Measurements from ENCODE around the gene DMRT3.

DNA sequence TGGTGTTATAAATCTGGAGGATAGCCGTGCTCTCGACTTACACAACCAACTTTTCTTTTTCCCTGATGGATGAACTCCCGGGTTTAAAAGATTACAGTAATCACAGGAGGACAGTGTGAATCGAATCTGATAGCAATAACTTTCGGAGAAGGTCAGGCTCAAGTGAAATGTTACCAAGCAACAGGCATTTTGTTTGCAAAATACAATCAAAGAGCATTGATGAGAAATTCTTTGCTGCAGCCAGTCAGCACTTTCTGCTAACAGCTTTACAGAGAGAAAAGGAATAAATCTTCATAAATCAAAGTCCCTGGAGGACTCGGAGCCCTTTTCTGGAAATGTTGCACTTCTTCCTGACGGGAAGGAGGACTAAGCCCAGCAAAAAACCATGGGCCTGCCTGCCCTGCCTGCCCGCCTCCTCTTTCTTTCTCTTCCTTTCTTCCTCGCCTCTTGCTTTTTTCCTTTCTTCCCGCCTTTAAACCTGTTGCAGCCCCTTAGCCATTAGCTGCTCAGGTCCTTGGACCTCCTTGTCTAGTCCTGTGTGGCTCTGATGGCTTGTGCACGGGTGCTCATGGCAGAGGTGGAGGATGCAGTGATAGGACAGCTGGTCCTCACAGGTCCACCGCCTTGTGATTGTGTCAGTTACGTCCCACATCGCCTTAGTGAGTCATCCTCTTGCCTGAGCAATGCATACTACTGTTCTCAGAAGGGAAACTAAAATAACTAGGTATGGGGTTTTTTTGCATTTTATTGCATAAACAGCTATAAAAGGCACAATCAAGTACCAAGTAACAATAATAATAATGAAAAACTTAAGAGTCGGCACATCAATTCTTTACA lies 6.2 kb downstream of the DMRT3 start:
- TF ChIP-seq, protein P1, sequence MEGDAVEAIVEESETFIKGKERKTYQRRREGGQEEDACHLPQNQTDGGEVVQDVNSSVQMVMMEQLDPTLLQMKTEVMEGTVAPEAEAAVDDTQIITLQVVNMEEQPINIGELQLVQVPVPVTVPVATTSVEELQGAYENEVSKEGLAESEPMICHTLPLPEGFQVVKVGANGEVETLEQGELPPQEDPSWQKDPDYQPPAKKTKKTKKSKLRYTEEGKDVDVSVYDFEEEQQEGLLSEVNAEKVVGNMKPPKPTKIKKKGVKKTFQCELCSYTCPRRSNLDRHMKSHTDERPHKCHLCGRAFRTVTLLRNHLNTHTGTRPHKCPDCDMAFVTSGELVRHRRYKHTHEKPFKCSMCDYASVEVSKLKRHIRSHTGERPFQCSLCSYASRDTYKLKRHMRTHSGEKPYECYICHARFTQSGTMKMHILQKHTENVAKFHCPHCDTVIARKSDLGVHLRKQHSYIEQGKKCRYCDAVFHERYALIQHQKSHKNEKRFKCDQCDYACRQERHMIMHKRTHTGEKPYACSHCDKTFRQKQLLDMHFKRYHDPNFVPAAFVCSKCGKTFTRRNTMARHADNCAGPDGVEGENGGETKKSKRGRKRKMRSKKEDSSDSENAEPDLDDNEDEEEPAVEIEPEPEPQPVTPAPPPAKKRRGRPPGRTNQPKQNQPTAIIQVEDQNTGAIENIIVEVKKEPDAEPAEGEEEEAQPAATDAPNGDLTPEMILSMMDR (IDR thresholded peaks at IDR 0.05), result no peak
- TF ChIP-seq EP300 (IDR thresholded peaks at IDR 0.05; ENCODE audit: low read depth), result no peak
- TF ChIP-seq POLR2A (IDR thresholded peaks at IDR 0.05), result no peak
- no peak for TF ChIP-seq POLR2AphosphoS5 (IDR thresholded peaks at IDR 0.05)
